Epidermal melanocyte (primary cell): ENCODE measurements around the gene RAB3C.
"Not testable (repeated sequence)": the region's sequence is repeated elsewhere in the genome, so short reads cannot be mapped to it uniquely, and the experiment has no call there.

Source experiments
- DNase-seq: peaks from one replicate; pipeline ENCODE4 v3.0.0; 2011; ENCODE audit warnings: low spot score; ENCODE audit not compliant: insufficient read length

RAB3C gene

GRCh38 chr5:58674711-58675110, 91.8 kb downstream of the RAB3C start:
- no peak for DNase-seq

GRCh38 chr5:58675341-58675740, 92.5 kb downstream of the RAB3C start:
- DNase-seq: no peak

- no peak for DNase-seq
These were observed 94.8 kb downstream of the RAB3C start for GRCh38 chr5:58677650-58678049.

GRCh38 chr5:58680503-58680902, 97.6 kb downstream of the RAB3C start:
- DNase-seq: no peak

GRCh38 chr5:58681943-58682342, 99.1 kb downstream of the RAB3C start:
- DNase-seq: no peak

GRCh38 chr5:58683567-58683966, 100.7 kb downstream of the RAB3C start:
- DNase-seq: no peak

GRCh38 chr5:58687079-58687478, 104.2 kb downstream of the RAB3C start:
- no peak for DNase-seq

- DNase-seq: no peak
These were observed 104.7 kb downstream of the RAB3C start for GRCh38 chr5:58687595-58687994.

- not testable (repeated sequence) for DNase-seq
These were observed 116.3 kb downstream of the RAB3C start for GRCh38 chr5:58699088-58699761.

- no peak for DNase-seq
These were observed 116.9 kb downstream of the RAB3C start for GRCh38 chr5:58699762-58700118.

GRCh38 chr5:58703925-58704555, 121.2 kb downstream of the RAB3C start:
- DNase-seq: no peak

- DNase-seq: no peak
These were observed 123.9 kb downstream of the RAB3C start for GRCh38 chr5:58706736-58707135.

- no peak for DNase-seq
These were observed 125.6 kb downstream of the RAB3C start for GRCh38 chr5:58708456-58708855.

- not testable (repeated sequence) for DNase-seq
These were observed 127.5 kb downstream of the RAB3C start for GRCh38 chr5:58710425-58710824.

GRCh38 chr5:58710871-58711270, 128.0 kb downstream of the RAB3C start:
- DNase-seq: no peak

GRCh38 chr5:58711965-58712364, 129.1 kb downstream of the RAB3C start:
- no peak for DNase-seq

- DNase-seq: no peak
These were observed 131.2 kb downstream of the RAB3C start for GRCh38 chr5:58714046-58714445.

- DNase-seq: no peak
These were observed 133.3 kb downstream of the RAB3C start for GRCh38 chr5:58715997-58716656.

- DNase-seq: no peak
These were observed 133.8 kb downstream of the RAB3C start for GRCh38 chr5:58716713-58717112.

- no peak for DNase-seq
These were observed 134.6 kb downstream of the RAB3C start for GRCh38 chr5:58717303-58718007.

GRCh38 chr5:58718269-58718978, 135.5 kb downstream of the RAB3C start:
- no peak for DNase-seq

- DNase-seq: no peak
These were observed 139.3 kb downstream of the RAB3C start for GRCh38 chr5:58722160-58722559.
